Measurements from ENCODE around the gene GPM6B. TPM values are rescaled to one million over a fixed set of nuclear protein-coding genes. Genes with fewer than 3 reads are reported as not detected.

The GPM6B gene, protein sequence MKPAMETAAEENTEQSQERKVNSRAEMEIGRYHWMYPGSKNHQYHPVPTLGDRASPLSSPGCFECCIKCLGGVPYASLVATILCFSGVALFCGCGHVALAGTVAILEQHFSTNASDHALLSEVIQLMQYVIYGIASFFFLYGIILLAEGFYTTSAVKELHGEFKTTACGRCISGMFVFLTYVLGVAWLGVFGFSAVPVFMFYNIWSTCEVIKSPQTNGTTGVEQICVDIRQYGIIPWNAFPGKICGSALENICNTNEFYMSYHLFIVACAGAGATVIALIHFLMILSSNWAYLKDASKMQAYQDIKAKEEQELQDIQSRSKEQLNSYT
- total RNA-seq, result 0.34 and 0.36 TPM in 2 replicates

DNA sequence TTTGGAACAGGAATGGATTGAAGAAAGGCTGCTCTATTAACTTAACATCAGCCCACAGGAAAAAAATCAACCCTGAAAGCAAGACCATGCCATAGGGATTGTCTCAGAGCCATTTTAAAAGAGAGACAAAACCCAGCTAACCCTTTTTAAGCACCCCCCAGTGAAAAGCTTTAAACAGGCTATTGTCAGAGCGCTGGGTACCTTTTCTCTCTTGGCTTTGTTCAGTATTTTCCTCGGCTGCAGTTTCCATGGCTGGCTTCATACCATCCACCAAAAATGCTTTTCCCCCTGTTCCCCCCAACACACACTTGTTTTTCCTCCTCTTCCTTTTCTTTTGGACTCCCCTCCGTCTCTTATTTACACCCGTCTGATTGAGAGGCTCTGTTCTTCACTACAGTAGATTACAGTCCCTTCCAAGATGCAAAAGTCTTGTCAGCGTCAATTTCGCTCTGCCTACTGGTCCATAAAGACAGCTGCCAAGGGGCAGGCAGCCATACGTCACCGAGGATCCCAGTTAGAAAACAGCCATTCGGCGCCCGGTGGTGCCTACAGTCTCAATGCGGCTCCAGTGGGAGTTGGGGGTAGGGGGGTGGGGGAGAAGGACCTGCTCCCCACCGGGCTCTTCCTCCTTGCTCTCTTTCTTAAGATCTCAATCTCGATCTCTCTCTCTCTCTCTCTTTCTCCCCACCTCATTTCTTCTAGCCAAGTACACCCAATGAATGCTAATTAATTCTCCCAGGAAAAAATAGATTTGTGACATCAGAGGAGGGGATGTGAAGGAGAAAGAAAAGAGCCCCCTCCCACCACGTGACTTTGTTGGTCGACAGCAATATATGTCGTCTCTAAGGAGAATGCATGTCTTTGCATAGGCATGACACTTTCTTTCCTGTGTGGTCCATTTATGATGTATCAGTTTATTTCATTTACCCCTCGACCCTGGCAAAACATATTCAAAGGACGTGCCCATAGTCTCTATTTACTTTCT, at the start of gene GPM6B:
GPM6B (minus strand) TSS at position 451 of the 985 bp plus-strand sequence; CDS start at position 262, 189 bp downstream.

DNA sequence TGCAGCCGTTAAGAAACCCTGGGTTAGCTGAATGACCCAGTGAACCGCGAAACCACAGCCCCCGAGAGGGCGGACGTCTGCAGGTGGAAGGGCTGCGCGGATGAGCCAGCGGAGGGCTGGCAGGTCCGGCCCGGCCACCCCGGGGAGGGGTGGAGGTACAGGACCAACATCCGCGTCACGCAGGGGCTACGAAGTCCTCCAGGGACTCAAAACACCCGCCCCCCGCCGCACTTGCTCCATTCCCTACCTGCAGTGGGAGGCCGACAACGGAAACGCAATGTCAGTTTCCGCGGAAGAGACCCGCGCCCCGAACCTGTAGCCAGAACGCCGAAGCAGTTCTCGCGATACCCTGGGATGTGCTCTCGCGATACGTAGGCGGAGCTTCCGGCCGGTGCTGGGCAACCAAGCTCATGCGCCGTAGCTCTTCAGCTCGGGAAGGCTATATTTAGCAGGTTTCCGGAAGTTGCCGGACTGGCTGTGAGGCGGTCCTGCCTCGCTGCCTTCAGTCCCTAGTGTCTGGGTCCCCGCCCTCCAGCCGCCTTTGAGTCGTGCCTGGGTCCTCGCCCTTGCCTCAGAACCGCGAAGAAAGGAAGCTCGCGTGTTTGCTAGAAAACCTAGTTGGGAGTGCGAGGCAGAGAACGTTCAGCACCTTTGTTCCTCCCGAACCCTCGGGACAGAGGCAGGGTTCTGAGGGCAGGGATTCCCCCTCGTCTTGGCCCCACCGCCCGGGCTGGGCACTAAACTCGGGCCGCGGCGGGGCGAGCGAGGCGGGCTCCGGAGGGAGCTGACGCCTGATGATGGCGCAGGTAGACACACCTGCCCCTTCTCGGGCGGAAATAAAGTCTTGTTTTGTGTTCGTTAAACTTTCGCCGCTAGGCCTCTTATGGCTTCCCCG, 82.4 kb downstream of the GPM6B start, which contains the start of the genes OFD1 and TRAPPC2:
OFD1 (plus strand) TSS at position 471 of the 895 bp plus-strand sequence; CDS start at position 795, 324 bp downstream.
TRAPPC2 (minus strand) TSS at position 343 of the 895 bp plus-strand sequence. CDS start 14,657 bp downstream, outside the sequence.

Other genes with a start within 250 kb of the GPM6B start
- under 0.01 and 1.00 TPM in 2 replicates for gene EGFL6, start 247.5 kb downstream of the GPM6B start, total RNA-seq
- 2.4 and 2.8 TPM in 2 replicates for gene TCEANC, start 164.0 kb downstream of the GPM6B start, total RNA-seq
- gene RAB9A, start 128.0 kb downstream of the GPM6B start, total RNA-seq, result 48.8 and 54.3 TPM in 2 replicates
- gene TRAPPC2, start 82.5 kb downstream of the GPM6B start, total RNA-seq, result 13.7 and 28.5 TPM in 2 replicates
- 14.7 and 28.1 TPM in 2 replicates for gene OFD1, start 82.3 kb downstream of the GPM6B start, total RNA-seq
- gene GEMIN8, start 212.8 kb upstream of the GPM6B start, total RNA-seq, result 7.2 and 16.8 TPM in 2 replicates